PC-9 (cell line): ENCODE results near the gene MAGEF1.

Source experiments
- EZH2 ChIP-seq: fragments of 200-600 bp; sonication (generic); IDR thresholded peaks from 2 replicates; pipeline ENCODE4 v1.8.0; 2017; ENCODE audit warnings: antibody characterized with exemption, low read depth
- TF ChIP-seq, protein P1 (sequence below): fragments of 200-600 bp; sonication (generic); conservative IDR thresholded peaks from 2 replicates; pipeline ENCODE4 v1.6.1; 2017; ENCODE audit warnings: mixed run types, antibody characterized with exemption, mild to moderate bottlenecking, moderate library complexity

DNA sequence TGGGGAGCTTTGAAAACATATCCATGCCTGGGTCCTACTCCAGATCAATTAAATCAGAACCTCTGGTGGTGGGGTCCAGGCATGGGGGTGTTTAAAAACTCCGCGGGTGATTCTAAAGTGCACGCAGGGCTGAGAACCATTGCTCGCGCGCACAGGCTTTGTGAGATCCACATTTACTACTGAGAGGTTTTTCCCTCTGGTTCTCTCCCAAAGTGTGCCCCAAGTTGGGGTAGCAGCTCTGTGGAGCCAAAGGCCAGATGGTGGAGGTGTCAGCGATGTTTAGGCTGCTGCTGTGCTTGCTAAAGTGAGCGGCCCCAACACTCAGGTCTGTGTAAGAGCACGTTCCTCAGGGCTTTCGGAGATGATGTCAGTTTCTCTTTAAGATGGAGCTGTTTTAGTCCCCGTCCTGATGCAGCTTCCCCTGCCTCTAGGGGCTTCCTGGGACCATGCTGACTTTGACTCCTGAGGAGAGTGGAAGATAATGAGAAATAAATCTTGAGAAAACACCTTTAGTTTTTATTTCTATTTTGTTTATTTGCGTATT lies 13.4 kb upstream of the MAGEF1 start:
- TF ChIP-seq, protein P1, sequence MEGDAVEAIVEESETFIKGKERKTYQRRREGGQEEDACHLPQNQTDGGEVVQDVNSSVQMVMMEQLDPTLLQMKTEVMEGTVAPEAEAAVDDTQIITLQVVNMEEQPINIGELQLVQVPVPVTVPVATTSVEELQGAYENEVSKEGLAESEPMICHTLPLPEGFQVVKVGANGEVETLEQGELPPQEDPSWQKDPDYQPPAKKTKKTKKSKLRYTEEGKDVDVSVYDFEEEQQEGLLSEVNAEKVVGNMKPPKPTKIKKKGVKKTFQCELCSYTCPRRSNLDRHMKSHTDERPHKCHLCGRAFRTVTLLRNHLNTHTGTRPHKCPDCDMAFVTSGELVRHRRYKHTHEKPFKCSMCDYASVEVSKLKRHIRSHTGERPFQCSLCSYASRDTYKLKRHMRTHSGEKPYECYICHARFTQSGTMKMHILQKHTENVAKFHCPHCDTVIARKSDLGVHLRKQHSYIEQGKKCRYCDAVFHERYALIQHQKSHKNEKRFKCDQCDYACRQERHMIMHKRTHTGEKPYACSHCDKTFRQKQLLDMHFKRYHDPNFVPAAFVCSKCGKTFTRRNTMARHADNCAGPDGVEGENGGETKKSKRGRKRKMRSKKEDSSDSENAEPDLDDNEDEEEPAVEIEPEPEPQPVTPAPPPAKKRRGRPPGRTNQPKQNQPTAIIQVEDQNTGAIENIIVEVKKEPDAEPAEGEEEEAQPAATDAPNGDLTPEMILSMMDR, result no peak
- no peak for TF ChIP-seq EZH2
